Measurements from ENCODE around the gene LRCH1.

DNA sequence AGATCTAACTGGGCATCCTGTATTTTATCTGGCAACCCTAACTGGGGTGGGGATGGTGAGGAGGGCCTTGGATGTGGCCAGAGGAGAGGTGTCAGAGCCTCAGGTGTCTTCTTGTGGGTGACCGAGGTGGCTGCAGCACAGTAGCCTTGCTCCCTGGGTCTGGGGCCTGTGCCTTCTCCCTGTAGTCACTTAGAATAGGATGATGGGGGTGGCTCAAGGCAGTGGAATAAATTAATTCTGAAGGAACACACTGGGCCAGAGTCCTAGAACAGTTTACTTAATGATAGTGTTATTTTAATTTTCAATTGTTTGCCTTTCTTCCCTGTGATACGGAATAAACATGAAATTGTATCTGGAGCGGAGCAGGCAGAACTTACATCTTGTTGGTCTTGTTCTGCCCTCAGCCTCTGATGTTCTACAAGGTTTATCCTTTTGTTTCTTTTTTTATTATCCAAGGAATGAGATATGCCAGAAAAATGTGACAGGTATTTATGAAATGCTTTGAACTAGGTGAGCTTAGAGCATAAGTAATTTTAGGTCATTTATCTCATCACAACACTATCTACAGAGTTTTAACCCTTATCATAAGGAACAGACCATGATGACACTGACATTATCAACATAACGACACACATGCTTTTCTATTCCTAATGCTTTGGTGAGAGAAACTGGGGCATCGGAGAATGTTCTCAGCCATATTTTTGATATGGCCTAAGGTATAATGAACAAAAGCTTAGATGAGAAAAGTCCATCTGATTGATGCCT is 51.4 kb downstream of the LRCH1 start:
- TF ChIP-seq CTCF (conservative IDR thresholded peaks at IDR 0.05) (no peak), EZH2 (IDR thresholded peaks at IDR 0.05; ENCODE audit: low read depth) (no peak)

All from PC-9 (cell line).